Left lung (tissue), 10 donors: ENCODE results near the gene SYPL1. TPM values are rescaled to one million over a fixed set of nuclear protein-coding genes. Genes with fewer than 3 reads are reported as not detected.

ENCODE experiments used
- ATAC-seq: fragments of 200-7000 bp; cut with Tn5 transposase; one replicate; pipeline ENCODE4 v1.9.1; 2020; ENCODE audit warnings: moderate library complexity
- DNase-seq, 4 donors: peaks; one replicate each; pipeline ENCODE4 v3.0.0-alpha.2; 2013 to 2020
- H3K27ac ChIP-seq, 2 donors: fragments of 200-600 bp; sonication (generic) in 1 of 2; one replicate each; pipeline versions ENCODE4 v1.5.0 to v1.8.0; 2020 to 2021
- H3K27me3 ChIP-seq, 2 donors: fragments of 200-600 bp; sonication (generic) in 1 of 2; one replicate each; pipeline versions ENCODE4 v1.5.0 to v1.8.0; 2020 to 2021
- H3K36me3 ChIP-seq, 2 donors: fragments of 200-600 bp; sonication (generic) in 1 of 2; one replicate each; pipeline versions ENCODE4 v1.5.0 to v1.8.0; 2020 to 2021
- H3K4me1 ChIP-seq, 2 donors: fragments of 200-600 bp; one replicate each; pipeline ENCODE4 v1.8.0; 2021
- H3K4me3 ChIP-seq, 2 donors: fragments of 200-600 bp; sonication (generic) in 1 of 2; one replicate each; pipeline versions ENCODE4 v1.5.0 to v1.8.0; 2020 to 2021; ENCODE audit warnings: mild to moderate bottlenecking in 1 of 2
- H3K9me3 ChIP-seq, 2 donors: fragments of 200-600 bp; sonication (generic) in 1 of 2; one replicate each; pipeline versions ENCODE4 v1.5.0 to v1.8.0; 2020 to 2021
- intact Hi-C, 2 donors: fragments of 100-400 bp; cut with DNase I; formaldehyde crosslinking; loops; one replicate each; pipeline versions ENCODE4 v1.11.2 to v1.14.2; 2022
- polyA plus RNA-seq, 6 donors: library from polyadenylated mRNA; unstranded; fragments of 120-200 nt; gene quantifications; one replicate each; pipeline ENCODE4 v1.2.1, GENCODE V29; 2013; ENCODE audit not compliant: insufficient read length in 6 of 6
- total RNA-seq, 2 donors: library from RNA; stranded (reverse); fragmentation: NEBNext Ultra II Directional; extraction: Animal tissue kit (Norgen Biotek cat#: 25700); gene quantifications; one replicate each; pipeline ENCODE4 v1.2.1, GENCODE V29; 2021
- TF ChIP-seq, protein P1 (sequence below), 2 donors: fragments of 200-600 bp; sonication (generic) in 1 of 2; IDR thresholded peaks; one replicate each; pipeline versions ENCODE4 v1.5.0 to v1.8.0; 2021; ENCODE audit warnings: antibody characterized with exemption in 2 of 2
- donor health status: DM: no; HTN: yes; CAD: no.
- donor health status: DM: no; HTN: no; CAD: no.

The SYPL1 gene
- total and polyA plus RNA-seq, 8 donors: 81.9 to 121 (median 110) TPM

GRCh38 chr7:106094780-106095179, 17.3 kb downstream of the SYPL1 start:
- no peak overlapping the region for H3K27ac ChIP-seq
- ATAC-seq: no peak
- TF ChIP-seq, protein P1, sequence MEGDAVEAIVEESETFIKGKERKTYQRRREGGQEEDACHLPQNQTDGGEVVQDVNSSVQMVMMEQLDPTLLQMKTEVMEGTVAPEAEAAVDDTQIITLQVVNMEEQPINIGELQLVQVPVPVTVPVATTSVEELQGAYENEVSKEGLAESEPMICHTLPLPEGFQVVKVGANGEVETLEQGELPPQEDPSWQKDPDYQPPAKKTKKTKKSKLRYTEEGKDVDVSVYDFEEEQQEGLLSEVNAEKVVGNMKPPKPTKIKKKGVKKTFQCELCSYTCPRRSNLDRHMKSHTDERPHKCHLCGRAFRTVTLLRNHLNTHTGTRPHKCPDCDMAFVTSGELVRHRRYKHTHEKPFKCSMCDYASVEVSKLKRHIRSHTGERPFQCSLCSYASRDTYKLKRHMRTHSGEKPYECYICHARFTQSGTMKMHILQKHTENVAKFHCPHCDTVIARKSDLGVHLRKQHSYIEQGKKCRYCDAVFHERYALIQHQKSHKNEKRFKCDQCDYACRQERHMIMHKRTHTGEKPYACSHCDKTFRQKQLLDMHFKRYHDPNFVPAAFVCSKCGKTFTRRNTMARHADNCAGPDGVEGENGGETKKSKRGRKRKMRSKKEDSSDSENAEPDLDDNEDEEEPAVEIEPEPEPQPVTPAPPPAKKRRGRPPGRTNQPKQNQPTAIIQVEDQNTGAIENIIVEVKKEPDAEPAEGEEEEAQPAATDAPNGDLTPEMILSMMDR (IDR thresholded peaks at IDR 0.05): no peak
- H3K4me3 ChIP-seq: no peak overlapping the region
- H3K9me3 ChIP-seq: no peaks in the 10 kb centered on the region
- intact Hi-C loops: no loop called here
- H3K27me3 ChIP-seq: no peaks in the 10 kb centered on the region
- H3K4me1 ChIP-seq: peaks cover 0 to 7% of the 10 kb centered on the region in 2 donors
- peaks cover 0 to 72% of the 10 kb centered on the region in 2 donors for H3K36me3 ChIP-seq
- DNase-seq: no peak

- TF ChIP-seq, protein P1 (IDR thresholded peaks at IDR 0.05): no peak
- Histone ChIP-seq H3K27ac (no peak overlapping the region), H3K27me3 (no peaks in the 10 kb centered on the region), H3K9me3 (no peaks in the 10 kb centered on the region), H3K4me3 (no peak overlapping the region), H3K4me1 (no peaks in the 10 kb centered on the region), H3K36me3 (peaks cover 0 to 84% of the 10 kb centered on the region in 2 donors)
- intact Hi-C loops: no loop called here
- ATAC-seq: no peak
- no peak for DNase-seq
Observed at GRCh38 chr7:106092204-106092603, 19.9 kb downstream of the SYPL1 start.

- intact Hi-C loops: no loop called here
- Histone ChIP-seq H3K27me3 (no peaks in the 10 kb centered on the region), H3K27ac (no peak overlapping the region), H3K4me3 (no peak overlapping the region), H3K4me1 (no peaks in the 10 kb centered on the region), H3K9me3 (no peaks in the 10 kb centered on the region), H3K36me3 (peaks cover 0 to 59% of the 10 kb centered on the region in 2 donors)
- ATAC-seq: no peak
- TF ChIP-seq, protein P1 (IDR thresholded peaks at IDR 0.05): no peak
- no peak for DNase-seq
Observed at GRCh38 chr7:106089647-106090046, 22.5 kb downstream of the SYPL1 start.

GRCh38 chr7:106088014-106088413, 24.1 kb downstream of the SYPL1 start:
- DNase-seq (no peak), ATAC-seq (no peak)
- H3K27me3 ChIP-seq: no peaks in the 10 kb centered on the region
- H3K4me1 ChIP-seq: no peaks in the 10 kb centered on the region
- no peak overlapping the region for H3K27ac ChIP-seq
- intact Hi-C loops: no loop called here
- H3K36me3 ChIP-seq: peaks cover 0 to 50% of the 10 kb centered on the region in 2 donors
- TF ChIP-seq, protein P1 (IDR thresholded peaks at IDR 0.05): no peak
- no peak overlapping the region for H3K4me3 ChIP-seq
- H3K9me3 ChIP-seq: no peaks in the 10 kb centered on the region

- no peak overlapping the region for H3K4me3 ChIP-seq
- no peak for ATAC-seq
- TF ChIP-seq, protein P1 (IDR thresholded peaks at IDR 0.05): no peak
- no peak overlapping the region for H3K27ac ChIP-seq
- DNase-seq: no peak
- H3K36me3 ChIP-seq: peaks cover 0 to 31% of the 10 kb centered on the region in 2 donors
- intact Hi-C loops: no loop called here
- H3K4me1 ChIP-seq: no peaks in the 10 kb centered on the region
- no peaks in the 10 kb centered on the region for H3K27me3 ChIP-seq
- H3K9me3 ChIP-seq: no peaks in the 10 kb centered on the region
Observed at GRCh38 chr7:106086062-106086461, 26.1 kb downstream of the SYPL1 start.
